Measurements from ENCODE around the gene AMH. TPM values are rescaled to one million over a fixed set of nuclear protein-coding genes. Genes with fewer than 3 reads are reported as not detected.

The AMH gene
- polyA plus RNA-seq, 1 of the 3 experiments (the other 2 are of a cell fraction), result 18.1 TPM

DNA sequence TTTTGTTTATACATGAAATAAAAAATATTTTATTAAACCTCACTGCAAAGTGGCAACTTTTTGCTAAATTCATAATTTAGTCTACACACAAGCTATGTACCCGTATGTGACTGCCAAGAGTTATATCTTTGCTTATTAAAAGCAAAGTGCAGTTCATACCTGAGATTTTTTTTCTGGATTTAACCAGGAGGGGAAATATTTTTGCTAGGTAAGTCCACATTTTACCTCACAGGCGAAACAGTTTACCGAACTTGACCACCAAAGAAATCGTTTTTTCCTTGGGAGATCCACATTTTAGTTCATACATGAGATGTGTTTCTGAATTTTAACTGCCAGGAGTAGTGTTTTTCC, 19.3 kb downstream of the AMH start:
- ChIA-PET CTCF (no interaction called here), POLR2A (no interaction called here)
- H3K36me3 ChIP-seq (replicated peaks in 1 of 2; ENCODE audit: control insufficient read depth in 1 of 2, insufficient read depth in 2 of 2, low read length in 1 of 2), result peaks cover 10 to 20% of the 10 kb centered on the region in 2 experiments
- peak overlapping the region; percentile 80 for H2AFZ ChIP-seq (ENCODE audit: low read depth)
- H4K20me1 ChIP-seq (ENCODE audit: insufficient read depth), result peaks cover 40% of the 10 kb centered on the region
- TF ChIP-seq REST (IDR thresholded peaks at IDR 0.05; ENCODE audit: low read depth, low read length), result no peak
- peaks cover 41% of the 10 kb centered on the region for H3K79me2 ChIP-seq (ENCODE audit: insufficient read depth)
- H3K9ac ChIP-seq, result peak overlapping the region; percentile 62; the same call in 1 of the 2 replicates
- H3K9me3 ChIP-seq, result no peaks in the 10 kb centered on the region
- H3K4me3 ChIP-seq (ENCODE audit: low read depth in 2 of 2, low read length in 1 of 2), result peak overlapping the region; percentile 69 to 91
- H3K4me2 ChIP-seq, result peak overlapping the region; percentile 81
- H3K9me2 ChIP-seq, result no peaks in the 10 kb centered on the region
- WGBS (ENCODE audit: low lambda C conversion rate), result 81% methylated on average over 4 of the region's 4 CpGs
- no peaks in the 10 kb centered on the region for H3K27me3 ChIP-seq (ENCODE audit: insufficient read depth)
- H3K4me1 ChIP-seq (ENCODE audit: control insufficient read depth in 1 of 2, insufficient read depth in 2 of 2, low read depth in 1 of 2, low read length in 1 of 2), result peaks cover 8 to 25% of the 10 kb centered on the region in 2 experiments; a peak in 3 of 4 replicates
- peaks cover 23% of the 10 kb centered on the region for H3F3A ChIP-seq (replicated peaks; ENCODE audit: insufficient read depth)
- peak overlapping the region in 1 of 2 experiments; percentile 77; a peak in 1 of 4 replicates for H3K27ac ChIP-seq (ENCODE audit: low read depth in 2 of 2, low read length in 1 of 2)
- DNase-seq, result no peak

- TF ChIP-seq TAF1 (IDR thresholded peaks at IDR 0.05; ENCODE audit: borderline replicate concordance, low read depth, low read length) (no peak), RFX5 (IDR thresholded peaks at IDR 0.05; ENCODE audit: low read length) (no peak)
- peaks cover 45% of the 10 kb centered on the region for H3K79me2 ChIP-seq (ENCODE audit: insufficient read depth)
- H4K20me1 ChIP-seq (ENCODE audit: insufficient read depth), result peaks cover 44% of the 10 kb centered on the region
- POLR2A ChIA-PET, result interaction anchor here (2.2 kb wide), 1 partner anchor 15 kb away, joined by 13 read pairs; no protein-coding TSS in a partner anchor
- H3K4me1 ChIP-seq (ENCODE audit: control insufficient read depth in 1 of 2, insufficient read depth in 2 of 2, low read depth in 1 of 2, low read length in 1 of 2), result peaks cover 8 to 27% of the 10 kb centered on the region in 2 experiments; a peak in 3 of 4 replicates
- peak overlapping the region; percentile 80 for H2AFZ ChIP-seq (ENCODE audit: low read depth)
- H3K9me2 ChIP-seq, result no peaks in the 10 kb centered on the region
- H3F3A ChIP-seq (replicated peaks; ENCODE audit: insufficient read depth), result peaks cover 23% of the 10 kb centered on the region
- no peaks in the 10 kb centered on the region for H3K27me3 ChIP-seq (ENCODE audit: insufficient read depth)
- no peaks in the 10 kb centered on the region for H3K9me3 ChIP-seq
- no peak for DNase-seq
- CTCF ChIA-PET, result no interaction called here
- 3% methylated on average over 19 of the region's 19 CpGs for WGBS (ENCODE audit: low lambda C conversion rate)
- peak overlapping the region; percentile 69 to 91 for H3K4me3 ChIP-seq (ENCODE audit: low read depth in 2 of 2, low read length in 1 of 2)
- peak overlapping the region; percentile 81 for H3K4me2 ChIP-seq
- peak overlapping the region in 1 of 2 experiments; percentile 77; a peak in 2 of 4 replicates for H3K27ac ChIP-seq (ENCODE audit: low read depth in 2 of 2, low read length in 1 of 2)
- peak overlapping the region; percentile 62 for H3K9ac ChIP-seq
- peaks cover 10 to 21% of the 10 kb centered on the region in 2 experiments for H3K36me3 ChIP-seq (replicated peaks in 1 of 2; ENCODE audit: control insufficient read depth in 1 of 2, insufficient read depth in 2 of 2, low read length in 1 of 2)
Measured at GRCh38 chr19:2268861-2269243, 19.7 kb downstream of the AMH start.
